ENCODE results near the gene IFNA1. TPM values are rescaled to one million over a fixed set of nuclear protein-coding genes. Genes with fewer than 3 reads are reported as not detected.
"Not testable (repeated sequence)": the region's sequence is repeated elsewhere in the genome, so short reads cannot be mapped to it uniquely, and the experiment has no call there.

IFNA1 gene
- total RNA-seq, 1 donor from 2014 or later = not detected

DNA sequence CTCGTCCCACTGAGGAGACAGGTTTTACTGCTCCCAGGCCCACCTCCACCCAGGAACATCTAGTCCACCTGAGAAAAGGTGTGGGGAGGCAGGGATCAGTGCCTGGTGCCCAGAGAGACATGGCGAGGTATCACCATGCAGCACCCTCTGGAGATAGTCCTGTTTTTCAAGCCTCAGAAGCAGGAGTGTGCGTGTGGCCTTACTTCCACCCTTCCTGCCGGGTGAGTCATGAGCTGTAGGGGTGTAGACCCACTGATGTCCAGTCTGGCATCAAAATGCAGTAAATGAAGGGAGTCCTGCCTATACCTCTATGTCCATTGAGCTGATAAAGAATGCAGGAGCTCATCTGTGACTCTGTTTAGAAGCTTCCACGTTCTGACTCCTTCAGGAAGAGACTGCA, 9.1 kb downstream of the IFNA1 start:
- DNase-seq = not testable (repeated sequence)

- DNase-seq = no peak
These were observed 10.6 kb downstream of the IFNA1 start for GRCh38 chr9:21450733-21451394.

DNA sequence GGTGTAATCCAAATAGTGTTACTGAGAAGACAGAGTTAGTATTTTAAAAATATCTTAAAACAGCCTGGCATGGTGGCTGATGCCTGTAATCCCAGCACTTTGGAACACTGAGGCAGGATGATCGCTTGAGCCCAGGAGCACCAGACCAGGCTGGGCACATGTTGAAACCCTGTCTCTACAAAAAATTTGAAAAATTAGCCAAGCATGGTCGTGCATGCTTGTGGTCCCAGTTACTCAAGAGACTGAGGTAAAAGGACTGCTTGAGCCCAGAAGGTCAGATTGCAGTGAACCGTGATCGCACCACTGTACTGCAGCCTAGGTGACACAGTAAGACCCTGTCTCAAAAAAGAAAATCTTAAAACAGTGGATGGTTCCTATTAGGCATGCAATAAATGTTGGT, 12.4 kb downstream of the IFNA1 start:
- DNase-seq = no peak

DNA sequence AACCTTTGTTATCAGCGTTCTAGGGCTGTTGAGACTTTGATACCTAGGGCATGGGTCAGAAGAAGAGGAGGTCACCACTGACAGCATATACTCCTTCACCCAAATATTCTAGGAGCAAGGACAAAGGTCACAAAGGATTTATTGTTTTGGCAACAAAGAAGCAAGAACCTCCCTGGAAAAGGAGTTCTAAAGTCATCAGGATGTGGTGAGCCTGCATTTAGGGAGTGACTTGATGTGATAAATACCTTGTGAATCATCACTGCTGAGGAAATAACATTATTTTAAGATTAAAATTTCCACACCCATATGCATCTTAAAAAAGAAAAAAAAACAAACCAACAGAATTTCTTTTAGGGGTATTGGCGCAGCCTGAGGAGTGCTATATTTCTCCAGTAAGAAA, 13.9 kb downstream of the IFNA1 start:
- DNase-seq = no peak

DNA sequence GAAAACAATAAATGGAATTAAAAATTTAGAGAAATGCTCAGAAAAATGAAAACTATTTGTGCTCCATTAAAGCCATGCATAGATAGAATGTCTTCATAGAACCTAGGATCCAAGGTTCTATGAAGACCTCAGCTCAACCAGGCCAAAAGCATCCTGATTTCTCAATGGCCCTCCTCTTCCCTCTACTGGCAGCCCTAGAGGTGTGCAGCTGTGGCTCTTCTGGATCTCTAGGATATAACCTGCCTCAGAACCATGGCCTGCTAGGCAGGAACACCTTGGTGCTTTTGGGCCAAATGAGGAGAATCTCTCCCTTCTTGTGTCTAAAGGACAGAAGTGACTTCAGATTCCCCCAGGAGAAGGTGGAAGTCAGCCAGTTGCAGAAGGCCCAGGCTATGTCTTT, 15.1 kb downstream of the IFNA1 start:
- DNase-seq = peak; percentile 7

GRCh38 chr9:21461377-21461776, 21.1 kb downstream of the IFNA1 start:
- DNase-seq = no peak

DNA sequence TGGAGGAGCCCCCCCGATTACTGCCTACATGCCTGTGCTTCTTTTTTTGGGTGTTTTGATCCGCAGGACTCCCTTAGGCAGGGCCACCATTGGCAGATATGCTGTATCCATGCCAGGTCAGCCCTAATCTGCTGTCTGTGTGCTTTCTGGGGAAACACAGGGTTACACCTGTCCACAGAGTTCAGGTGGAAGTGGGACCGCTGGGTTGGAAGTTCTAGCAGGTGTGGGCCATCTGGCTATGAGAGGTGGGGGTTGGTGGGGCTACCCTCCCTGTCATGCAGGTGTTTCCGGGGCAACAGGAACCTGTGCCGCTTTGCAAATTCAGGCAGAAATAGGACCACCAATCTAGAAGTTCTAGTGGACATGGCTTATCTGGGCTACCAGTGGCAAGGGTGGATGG, 24.9 kb downstream of the IFNA1 start:
- DNase-seq = no peak

DNA sequence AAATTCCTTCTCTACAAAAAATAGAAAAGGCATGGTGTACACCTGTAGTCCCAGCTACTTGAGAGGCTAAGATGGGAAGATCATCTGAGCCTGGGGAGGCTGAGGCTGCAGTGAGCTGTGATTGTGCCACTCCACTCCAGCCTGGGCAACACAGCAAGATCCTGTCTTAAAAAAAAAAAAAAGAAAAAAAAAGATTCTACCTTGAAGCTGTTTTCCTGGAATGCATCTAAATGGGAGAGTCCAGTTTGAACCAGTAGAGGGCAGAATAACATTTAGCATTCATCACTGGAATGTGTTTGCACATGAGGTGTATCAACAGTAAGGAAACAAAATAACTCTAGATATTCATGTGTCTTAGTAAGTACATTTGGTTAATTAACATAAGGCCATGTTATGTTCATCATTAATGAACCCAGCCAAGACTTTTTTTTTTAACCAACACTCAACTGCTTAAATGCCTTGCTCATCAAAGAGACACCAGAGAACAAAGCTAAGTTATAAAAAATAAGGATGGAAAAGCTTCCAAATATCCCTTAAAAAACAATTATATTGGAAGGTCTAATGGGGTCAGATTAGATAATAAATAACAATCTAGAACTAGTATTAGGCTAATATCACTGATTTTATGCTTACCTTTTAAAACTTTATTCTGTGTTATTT, 25.8 kb downstream of the IFNA1 start:
- DNase-seq = peak; percentile 54

DNA sequence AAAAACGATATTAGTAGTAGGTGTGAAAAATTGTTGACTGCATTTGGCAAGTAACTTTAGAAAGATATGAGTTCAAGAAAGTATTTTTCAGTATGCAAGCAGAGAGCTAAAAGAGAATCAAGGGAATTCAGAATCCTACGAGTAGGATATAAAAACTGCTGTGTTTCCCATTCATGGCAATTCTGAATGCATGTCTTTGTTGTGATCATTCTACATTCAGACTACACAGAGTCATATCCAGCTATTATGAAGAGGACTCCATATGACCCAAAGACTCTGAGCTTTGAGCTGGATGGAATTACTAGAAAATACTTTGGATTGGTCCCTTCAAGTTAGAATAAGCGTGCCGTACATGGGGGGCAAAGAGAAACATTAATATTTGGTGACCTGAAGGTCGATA, 29.9 kb downstream of the IFNA1 start:
- peak; percentile 5 for DNase-seq

- no peak for DNase-seq
These were observed 33.0 kb downstream of the IFNA1 start for GRCh38 chr9:21473236-21473635.

DNA sequence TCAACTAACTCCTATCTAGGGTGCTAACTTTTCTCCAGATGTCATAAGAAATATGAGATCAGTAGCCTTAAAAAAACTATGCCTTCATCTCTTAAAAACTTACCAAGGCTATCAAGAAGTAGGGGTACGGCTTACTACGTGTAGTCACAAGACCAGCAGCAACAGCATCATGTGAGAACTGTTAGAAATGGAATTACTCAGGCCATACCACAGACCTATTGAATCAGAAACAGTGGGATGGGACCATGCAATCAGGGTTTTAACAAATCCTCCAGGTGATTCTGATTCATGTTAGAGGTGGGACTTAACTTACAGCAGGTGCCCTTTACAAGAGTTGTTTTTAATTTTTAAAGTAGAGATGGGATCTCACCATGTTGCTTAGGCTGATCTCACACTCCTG, 37.2 kb downstream of the IFNA1 start:
- no peak for DNase-seq

- DNase-seq = no peak
These were observed 39.0 kb downstream of the IFNA1 start for GRCh38 chr9:21479152-21479702.

- no peak for DNase-seq
These were observed 41.3 kb downstream of the IFNA1 start for GRCh38 chr9:21481470-21482056.

- DNase-seq = no peak
These were observed 42.0 kb downstream of the IFNA1 start, which contains the start of gene IFNE for GRCh38 chr9:21482213-21482612. TSS of gene IFNE (minus strand) at chr9:21482313. CDS start at chr9:21481694, 619 bp downstream.

Other genes with a start within 250 kb of the IFNA1 start
- gene IFNA7, start 238.2 kb upstream of the IFNA1 start, total RNA-seq = not detected
- gene IFNA10, start 233.3 kb upstream of the IFNA1 start, total RNA-seq = not detected
- not detected for gene IFNA16, start 223.1 kb upstream of the IFNA1 start, total RNA-seq
- gene IFNA17, start 212.2 kb upstream of the IFNA1 start, total RNA-seq = not detected
- not detected for gene IFNA14, start 200.4 kb upstream of the IFNA1 start, total RNA-seq
- not detected for gene IFNA5, start 135.1 kb upstream of the IFNA1 start, total RNA-seq
- gene KLHL9, start 105.0 kb upstream of the IFNA1 start, total RNA-seq = 40.7 TPM
- not detected for gene IFNA6, start 89.6 kb upstream of the IFNA1 start, total RNA-seq
- not detected for gene IFNA13, start 72.4 kb upstream of the IFNA1 start, total RNA-seq
- gene IFNA2, start 55.0 kb upstream of the IFNA1 start, total RNA-seq = not detected
- gene IFNA8, start 31.3 kb upstream of the IFNA1 start, total RNA-seq = not detected
- gene IFNE, start 41.9 kb downstream of the IFNA1 start, total RNA-seq = not detected

Data from tongue (tissue), 2 donors.